A549 (cell line): Measurements from ENCODE around the gene PCBP3. TPM values are rescaled to one million over a fixed set of nuclear protein-coding genes. Genes with fewer than 3 reads are reported as not detected.

ENCODE experiments used
- ATAC-seq, 2 experiments: fragments of 200-7000 bp in 1 of 2; fragments of >200 bp in 1 of 2; cut with Nextera tagmentation in 1 of 2; cut with Tn5 transposase in 1 of 2; 3 replicates each; pipeline versions ENCODE4 v1.8.0 to v1.9.1; 2018 to 2020; ENCODE audit warnings: mild to moderate bottlenecking in 1 of 2, moderate library complexity in 1 of 2
- CTCF ChIA-PET: fragments of 300-600 bp; sonication (Branson Sonifier 250); formaldehyde crosslinking; extraction: SDS; loops from one replicate; lab custom pipeline; 2021; ENCODE audit warnings: antibody characterized with exemption, inconsistent platforms; lab: Yijun Ruan, JAX
- POLR2A ChIA-PET: fragments of 350-600 bp; formaldehyde crosslinking; extraction: SDS; loops from one replicate; lab custom pipeline; 2021; ENCODE audit warnings: antibody characterized with exemption, inconsistent platforms; lab: Yijun Ruan, JAX
- DNase-seq, 2 experiments: peaks; one replicate each; pipeline versions ENCODE4 v3.0.0 to v3.0.0-alpha.2; 2011 to 2016; ENCODE audit warnings: low read depth in 1 of 2, low spot score in 1 of 2
- FAIRE-seq: peaks from 2 replicates; lab custom pipeline; 2011; peaks lifted over from hg19 to GRCh38; lab: Jason Lieb, UNC
- H3K27ac ChIP-seq, 2 experiments: fragments of >200 bp; sonication (Bioruptor Twin); formaldehyde crosslinking; 3 replicates each; pipeline ENCODE4 v1.5.1; 2016 to 2017
- H3K4me1 ChIP-seq: fragments of >200 bp; sonication (Bioruptor Twin); formaldehyde crosslinking; 3 replicates; pipeline ENCODE4 v1.6.1; 2016
- H3K4me2 ChIP-seq: fragments of >200 bp; sonication (Bioruptor Twin); formaldehyde crosslinking; 3 replicates; pipeline ENCODE4 v1.6.1; 2016
- H3K4me3 ChIP-seq: fragments of >200 bp; sonication (Bioruptor Twin); formaldehyde crosslinking; 3 replicates; pipeline ENCODE4 v1.5.1; 2016
- H3K9me3 ChIP-seq: fragments of >200 bp; sonication (Bioruptor Twin); formaldehyde crosslinking; 3 replicates; pipeline ENCODE4 v1.6.1; 2016
- CBX2 ChIP-seq: fragments of 200-600 bp; sonication (generic); IDR thresholded peaks from 2 replicates; pipeline ENCODE4 v1.6.1; 2016; ENCODE audit warnings: low read depth, mild to moderate bottlenecking, borderline replicate concordance
- CBX8 ChIP-seq: fragments of 200-600 bp; sonication (generic); IDR thresholded peaks from 2 replicates; pipeline ENCODE4 v1.6.1; 2016
- CEBPB ChIP-seq, 2 experiments: fragments of >200 bp in 1 of 2; sonication (Bioruptor Twin) in 1 of 2; formaldehyde crosslinking in 1 of 2; IDR thresholded peaks; 2 replicates each; pipeline ENCODE4 v1.6.1; 2012 to 2016
- CHD2 ChIP-seq: fragments of 150-350 bp; IDR thresholded peaks from 2 replicates; pipeline ENCODE4 v1.6.1; 2014; ENCODE audit warnings: low read length; ENCODE audit not compliant: partially characterized antibody
- EHF ChIP-seq: fragments of 250-450 bp; sonication (Bioruptor Pico); IDR thresholded peaks from 2 replicates; pipeline ENCODE4 v1.5.0; 2020; ENCODE audit warnings: mild to moderate bottlenecking
- EHMT2 ChIP-seq: fragments of 200-600 bp; sonication (generic); IDR thresholded peaks from 2 replicates; pipeline ENCODE4 v1.6.1; 2016; ENCODE audit warnings: antibody characterized with exemption, low read depth, mild to moderate bottlenecking, moderate library complexity
- ESRRA ChIP-seq: fragments of 150-350 bp; IDR thresholded peaks from 2 replicates; pipeline ENCODE4 v1.6.1; 2014; ENCODE audit warnings: mild to moderate bottlenecking, low read length, borderline replicate concordance
- HDAC2 ChIP-seq: fragments of 200-600 bp; sonication (generic); IDR thresholded peaks from 2 replicates; pipeline ENCODE4 v1.6.1; 2016
- HEYL ChIP-seq: fragments of 250-450 bp; sonication (Bioruptor Pico); IDR thresholded peaks from 2 replicates; pipeline ENCODE4 v1.8.0; 2021; ENCODE audit warnings: mild to moderate bottlenecking, moderate library complexity
- HOXB13 ChIP-seq: fragments of 250-450 bp; sonication (Bioruptor Pico); IDR thresholded peaks from 2 replicates; pipeline ENCODE4 v1.5.0; 2020; ENCODE audit warnings: low read depth, mild to moderate bottlenecking, moderate library complexity
- JUN ChIP-seq, 2 experiments: fragments of >200 bp; sonication (Bioruptor Twin); formaldehyde crosslinking; IDR thresholded peaks; 2 replicates in 1 of 2; 3 replicates in 1 of 2; pipeline ENCODE4 v1.6.1; 2016 to 2017
- KDM1A ChIP-seq: fragments of 200-600 bp; sonication (generic); IDR thresholded peaks from 2 replicates; pipeline ENCODE4 v1.6.1; 2016; ENCODE audit warnings: low read depth, mild to moderate bottlenecking
- KDM5A ChIP-seq: fragments of 200-600 bp; sonication (generic); IDR thresholded peaks from 2 replicates; pipeline ENCODE4 v1.6.1; 2016; ENCODE audit warnings: antibody characterized with exemption, mild to moderate bottlenecking
- MAZ ChIP-seq: fragments of 150-350 bp; IDR thresholded peaks from 2 replicates; pipeline ENCODE4 v1.6.1; 2014; ENCODE audit warnings: antibody characterized with exemption, low read depth, low read length, borderline replicate concordance
- MYC ChIP-seq: IDR thresholded peaks from 2 replicates; pipeline ENCODE4 v1.6.1; 2012; ENCODE audit warnings: mild to moderate bottlenecking, inconsistent platforms, low read length, improper control_type of control experiment, borderline replicate concordance
- NFE2L2 ChIP-seq: fragments of 150-350 bp; conservative IDR thresholded peaks from 2 replicates; pipeline ENCODE4 v1.6.1; 2014; ENCODE audit warnings: low read length
- NPAS2 ChIP-seq: fragments of 250-450 bp; sonication (Bioruptor Pico); IDR thresholded peaks from 2 replicates; pipeline ENCODE4 v1.8.0; 2022; ENCODE audit warnings: mild to moderate bottlenecking, moderate library complexity, borderline replicate concordance
- NR3C1 ChIP-seq: fragments of >200 bp; sonication (Bioruptor Twin); formaldehyde crosslinking; IDR thresholded peaks from 3 replicates; pipeline ENCODE4 v1.6.1; 2017
- POLR2A ChIP-seq: IDR thresholded peaks from 2 replicates; pipeline ENCODE4 v1.6.1; 2012; ENCODE audit warnings: mild to moderate bottlenecking, low read length
- RAD21 ChIP-seq, 2 experiments: fragments of >200 bp in 1 of 2; sonication (Bioruptor Twin) in 1 of 2; formaldehyde crosslinking in 1 of 2; IDR thresholded peaks in 1 of 2; conservative IDR thresholded peaks in 1 of 2; 2 replicates in 1 of 2; 3 replicates in 1 of 2; pipeline ENCODE4 v1.6.1; 2012 to 2018; ENCODE audit warnings: inconsistent platforms in 1 of 2
- RARB ChIP-seq: fragments of 250-450 bp; sonication (Bioruptor Pico); IDR thresholded peaks from 2 replicates; pipeline ENCODE4 v1.8.0; 2021; ENCODE audit warnings: mild to moderate bottlenecking, moderate library complexity
- RCOR1 ChIP-seq: fragments of 150-350 bp; IDR thresholded peaks from 2 replicates; pipeline ENCODE4 v1.6.1; 2014; ENCODE audit warnings: antibody characterized with exemption, low read length, low read depth
- RNF2 ChIP-seq: fragments of 200-600 bp; sonication (generic); IDR thresholded peaks from 2 replicates; pipeline ENCODE4 v1.6.1; 2016; ENCODE audit warnings: low read depth, mild to moderate bottlenecking, antibody characterized with exemption, moderate library complexity, borderline replicate concordance
- SMC3 ChIP-seq: fragments of >200 bp; sonication (Bioruptor Twin); formaldehyde crosslinking; IDR thresholded peaks from 3 replicates; pipeline ENCODE4 v1.6.1; 2018; ENCODE audit warnings: inconsistent platforms
- SREBF2 ChIP-seq: fragments of 450-650 bp; IDR thresholded peaks from 2 replicates; pipeline ENCODE4 v1.6.1; 2014; ENCODE audit warnings: mild to moderate bottlenecking, moderate library complexity
- TFCP2L1 ChIP-seq: fragments of 250-450 bp; sonication (Bioruptor Pico); IDR thresholded peaks from 2 replicates; pipeline ENCODE4 v1.5.0; 2021; ENCODE audit warnings: mild to moderate bottlenecking
- ZC3H11A ChIP-seq: fragments of 450-650 bp; IDR thresholded peaks from 2 replicates; pipeline ENCODE4 v1.6.1; 2014; ENCODE audit warnings: antibody characterized with exemption, mild to moderate bottlenecking
- ZFP36 ChIP-seq: fragments of 450-650 bp; IDR thresholded peaks from 2 replicates; pipeline ENCODE4 v1.6.1; 2014; ENCODE audit warnings: borderline replicate concordance; ENCODE audit not compliant: partially characterized antibody
- WGBS: methylation state at CpG from one replicate; pipeline ENCODE4 v1.1.6; 2017; ENCODE audit errors: missing lambda C conversion rate; 5-methylcytosine and 5-hydroxymethylcytosine counted together
- polyA plus RNA-seq, 4 experiments: library from polyadenylated mRNA; depleted of rRNA in 3 of 4; stranded (reverse); fragments of >200 nt; fragmentation: RNase III in 1 of 4; extraction: RNeasy Plus Mini Kit Qiagen cat#74134 plus additional on column Dnase treatment in 1 of 4; gene quantifications; 2 replicates in 3 of 4; 3 replicates in 1 of 4; pipeline ENCODE4 v1.2.3, GENCODE V29; 2011 to 2017
- TF ChIP-seq, protein P1 (sequence below): fragments of >200 bp; sonication (Bioruptor Twin); formaldehyde crosslinking; IDR thresholded peaks from 2 replicates; pipeline ENCODE4 v1.6.1; 2016
- TF ChIP-seq, protein P2 (sequence below): fragments of >200 bp; sonication (Bioruptor Twin); formaldehyde crosslinking; IDR thresholded peaks from 3 replicates; pipeline ENCODE4 v1.6.1; 2016
- TF ChIP-seq, protein P3 (sequence below): fragments of 150-350 bp; IDR thresholded peaks from 2 replicates; pipeline ENCODE4 v1.6.1; 2014; ENCODE audit warnings: low read depth, mild to moderate bottlenecking, low read length

The PCBP3 gene
- polyA plus RNA-seq, 2 of the 4 experiments (the other 2 are of a cell fraction), result 0.30 to 0.34 TPM

DNA sequence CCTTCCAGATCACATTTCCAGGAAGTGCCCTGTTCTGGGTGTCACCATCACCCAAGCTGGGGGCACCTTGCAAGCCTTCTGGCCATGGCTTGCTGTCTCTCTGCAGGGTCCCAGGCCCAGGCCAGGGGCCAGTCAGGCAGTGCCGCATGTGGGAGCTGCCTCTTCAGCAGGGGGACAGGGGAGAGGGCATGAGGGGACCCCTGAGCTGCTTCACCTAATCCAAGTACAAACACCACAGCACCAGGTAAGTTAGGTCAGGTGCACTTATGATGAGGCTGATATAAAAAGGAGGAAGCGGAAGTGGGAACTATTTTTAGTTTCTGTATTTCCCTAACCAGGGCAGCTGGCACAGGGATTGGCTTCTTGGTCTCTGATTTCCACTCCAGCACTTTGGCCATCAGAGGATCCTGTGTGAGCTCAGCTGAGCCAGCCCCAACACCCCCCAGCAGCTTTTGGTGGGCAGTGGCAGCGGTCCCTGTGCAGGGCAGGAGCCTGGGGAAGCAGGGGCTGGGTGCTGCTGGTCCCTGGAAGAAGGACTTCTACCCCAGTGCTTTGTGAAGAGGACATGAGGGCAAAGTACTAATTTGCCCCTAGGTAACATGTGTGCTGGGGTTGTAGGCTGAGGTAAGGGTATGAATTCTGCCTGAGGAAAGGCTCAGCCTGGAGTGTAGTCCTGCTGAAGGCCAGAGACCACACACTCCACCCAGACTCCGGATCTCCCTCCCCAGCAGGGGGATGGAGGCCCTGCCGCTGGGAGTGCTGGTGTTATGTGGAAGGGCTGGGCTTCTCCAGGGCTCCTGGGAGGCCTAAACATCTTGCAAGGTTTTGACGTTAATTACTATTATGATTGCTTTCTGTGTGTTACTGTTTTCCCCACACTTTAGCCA, 3.3 kb upstream of the PCBP3 start:
- TF ChIP-seq KDM1A (no peak), RAD21 (conservative IDR thresholded peaks at IDR 0.05 in 1 of 2, IDR thresholded peaks at IDR 0.05 in 1 of 2) (no peak), POLR2A (no peak), RCOR1 (no peak), TFCP2L1 (CRISPR knock-in tag) (no peak), CHD2 (no peak), NFE2L2 (no peak), NPAS2 (CRISPR knock-in tag) (no peak), EHMT2 (no peak), EHF (no peak), CBX8 (no peak)
- TF ChIP-seq, all 56 proteins: peak for 0
- FAIRE-seq (no peak), ATAC-seq (no peak), DNase-seq (no peak)
- POLR2A ChIA-PET, result no interaction called here
- no peak overlapping the region for H3K4me3 ChIP-seq
- no peaks in the 10 kb centered on the region for H3K4me1 ChIP-seq
- no peak overlapping the region for H3K27ac ChIP-seq
- 62% methylated on average over 6 of the region's 6 CpGs for WGBS
- H3K4me2 ChIP-seq, result no peak overlapping the region
- H3K9me3 ChIP-seq, result no peaks in the 10 kb centered on the region
- CTCF ChIA-PET, result interaction anchor here (1.0 to 2.4 kb wide), 4 partner anchors 28 to 156 kb away, joined by 3 to 10 read pairs (median 4); no protein-coding TSS in a partner anchor

DNA sequence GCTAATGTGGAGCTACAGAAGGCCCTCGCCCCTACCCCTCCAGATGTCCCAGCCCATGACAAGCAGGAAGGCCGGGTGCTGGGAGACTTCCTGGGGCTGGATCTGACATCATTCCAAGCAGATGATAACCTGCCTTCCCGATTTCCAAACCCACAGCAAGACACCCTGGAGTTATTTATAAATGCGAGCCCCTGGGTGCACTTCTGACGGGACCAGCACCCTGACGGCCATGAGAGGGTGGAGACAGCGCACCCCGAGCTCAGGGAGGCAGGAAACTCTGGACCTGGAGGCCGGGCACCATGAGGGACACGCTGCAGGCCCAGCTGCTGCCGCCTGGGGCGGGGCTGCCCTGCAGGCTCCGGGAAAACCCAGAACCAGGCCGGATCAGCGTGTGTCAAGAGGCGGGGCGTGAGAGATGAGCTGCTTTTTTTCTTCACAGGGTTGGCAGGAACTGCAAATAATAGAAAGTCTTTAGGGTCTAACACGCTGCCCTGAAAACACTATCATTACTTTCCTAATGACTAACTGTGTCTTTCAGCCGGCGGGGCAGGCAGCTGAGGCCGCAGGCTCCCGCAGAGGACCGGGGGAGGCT, 2.5 kb upstream of the PCBP3 start:
- ATAC-seq, result peak; percentile 27 to 44; a peak in 4 of 6 replicates
- CTCF ChIA-PET, result interaction anchor here (1.0 to 2.4 kb wide), 4 partner anchors 29 to 156 kb away, joined by 3 to 10 read pairs (median 4); no protein-coding TSS in a partner anchor

DNA sequence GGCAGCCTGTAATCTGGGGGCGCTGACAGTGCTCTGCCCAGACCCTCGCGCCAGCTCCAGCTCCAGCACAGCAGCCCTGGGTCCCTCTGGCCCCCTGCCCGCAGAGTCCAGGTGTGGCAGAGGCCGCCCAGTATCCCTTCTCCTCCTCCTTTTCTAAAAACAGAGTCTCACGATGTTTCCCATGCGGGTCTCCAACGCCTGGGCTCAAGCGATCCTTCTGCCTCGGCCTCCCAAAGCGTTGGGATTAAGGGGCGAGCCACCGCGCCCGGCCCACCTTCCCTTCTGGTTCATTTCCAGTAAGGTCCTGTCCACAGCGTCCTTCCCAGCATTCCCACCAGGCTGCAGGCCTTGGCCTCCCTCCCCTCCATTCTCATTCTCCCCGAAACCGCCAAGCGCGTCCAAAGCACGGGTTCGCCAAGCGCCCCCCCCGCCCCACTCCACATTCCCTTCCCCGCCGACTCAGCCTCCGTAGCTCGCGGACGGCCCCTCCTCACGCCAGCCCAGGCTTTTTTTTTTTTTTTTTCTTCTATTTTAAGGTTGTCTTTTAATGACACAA, 2.0 kb upstream of the PCBP3 start:
- Histone ChIP-seq H3K4me3 (no peak overlapping the region), H3K4me2 (no peak overlapping the region), H3K27ac (no peak overlapping the region), H3K9me3 (no peaks in the 10 kb centered on the region), H3K4me1 (no peaks in the 10 kb centered on the region)
- FAIRE-seq (no peak), ATAC-seq (no peak), DNase-seq (no peak)
- 92% methylated on average over 26 of the region's 31 CpGs for WGBS
- ChIA-PET CTCF (interaction anchor here (1.6 kb wide), 1 partner anchor 85 kb away, joined by 5 read pairs; no protein-coding TSS in a partner anchor), POLR2A (no interaction called here)
- TF ChIP-seq HEYL (CRISPR knock-in tag), result no peak
- TF ChIP-seq MAZ, result no peak
- TF ChIP-seq, protein P1, sequence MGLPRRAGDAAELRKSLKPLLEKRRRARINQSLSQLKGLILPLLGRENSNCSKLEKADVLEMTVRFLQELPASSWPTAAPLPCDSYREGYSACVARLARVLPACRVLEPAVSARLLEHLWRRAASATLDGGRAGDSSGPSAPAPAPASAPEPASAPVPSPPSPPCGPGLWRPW, result no peak
- TF ChIP-seq ZFP36, result no peak
- TF ChIP-seq JUN (IDR thresholded peaks at IDR 0.05), result no peak
- TF ChIP-seq, protein P2, sequence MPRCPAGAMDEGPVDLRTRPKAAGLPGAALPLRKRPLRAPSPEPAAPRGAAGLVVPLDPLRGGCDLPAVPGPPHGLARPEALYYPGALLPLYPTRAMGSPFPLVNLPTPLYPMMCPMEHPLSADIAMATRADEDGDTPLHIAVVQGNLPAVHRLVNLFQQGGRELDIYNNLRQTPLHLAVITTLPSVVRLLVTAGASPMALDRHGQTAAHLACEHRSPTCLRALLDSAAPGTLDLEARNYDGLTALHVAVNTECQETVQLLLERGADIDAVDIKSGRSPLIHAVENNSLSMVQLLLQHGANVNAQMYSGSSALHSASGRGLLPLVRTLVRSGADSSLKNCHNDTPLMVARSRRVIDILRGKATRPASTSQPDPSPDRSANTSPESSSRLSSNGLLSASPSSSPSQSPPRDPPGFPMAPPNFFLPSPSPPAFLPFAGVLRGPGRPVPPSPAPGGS, result no peak
- no peak for TF ChIP-seq KDM5A
- no peak for TF ChIP-seq RARB (CRISPR knock-in tag)
- TF ChIP-seq MYC, result no peak
- no peak for TF ChIP-seq NR3C1
- TF ChIP-seq SMC3, result no peak
- no peak for TF ChIP-seq KDM1A
- no peak for TF ChIP-seq RAD21 (conservative IDR thresholded peaks at IDR 0.05 in 1 of 2, IDR thresholded peaks at IDR 0.05 in 1 of 2)
- TF ChIP-seq SREBF2, result no peak
- TF ChIP-seq, protein P3, sequence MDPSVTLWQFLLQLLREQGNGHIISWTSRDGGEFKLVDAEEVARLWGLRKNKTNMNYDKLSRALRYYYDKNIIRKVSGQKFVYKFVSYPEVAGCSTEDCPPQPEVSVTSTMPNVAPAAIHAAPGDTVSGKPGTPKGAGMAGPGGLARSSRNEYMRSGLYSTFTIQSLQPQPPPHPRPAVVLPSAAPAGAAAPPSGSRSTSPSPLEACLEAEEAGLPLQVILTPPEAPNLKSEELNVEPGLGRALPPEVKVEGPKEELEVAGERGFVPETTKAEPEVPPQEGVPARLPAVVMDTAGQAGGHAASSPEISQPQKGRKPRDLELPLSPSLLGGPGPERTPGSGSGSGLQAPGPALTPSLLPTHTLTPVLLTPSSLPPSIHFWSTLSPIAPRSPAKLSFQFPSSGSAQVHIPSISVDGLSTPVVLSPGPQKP, result no peak
- TF ChIP-seq ESRRA, result no peak
- TF ChIP-seq CBX2, result no peak
- no peak for TF ChIP-seq CEBPB (IDR thresholded peaks at IDR 0.05)
- TF ChIP-seq HDAC2, result no peak
- TF ChIP-seq ZC3H11A, result no peak

More for the DNA sequence above, 2.5 kb upstream of the PCBP3 start:
- Histone ChIP-seq H3K4me3 (no peak overlapping the region), H3K4me1 (no peaks in the 10 kb centered on the region), H3K9me3 (no peaks in the 10 kb centered on the region), H3K4me2 (no peak overlapping the region), H3K27ac (no peak overlapping the region)
- TF ChIP-seq CBX2 (no peak), HOXB13 (CRISPR knock-in tag) (no peak), RNF2 (no peak)
- no peak for FAIRE-seq
- WGBS, result 49% methylated on average over 13 of the region's 23 CpGs
- peak in 1 of 2 experiments; percentile 30 for DNase-seq
- POLR2A ChIA-PET, result no interaction called here
